Vagina (tissue), 2 donors: Measurements from ENCODE around the gene GPBP1.

Source experiments
- CTCF ChIP-seq, 3 experiments: fragments of 450-650 bp in 2 of 3; fragments of 200-600 bp in 1 of 3; sonication (generic) in 1 of 3; IDR thresholded peaks; one replicate each; pipeline ENCODE4 v1.5.1; 2017 to 2019; ENCODE audit warnings: antibody characterized with exemption in 3 of 3, mild to moderate bottlenecking in 2 of 3, moderate library complexity in 2 of 3
- POLR2A ChIP-seq, 2 donors: fragments of 450-650 bp; IDR thresholded peaks; one replicate each; pipeline ENCODE4 v1.6.1; 2017; ENCODE audit warnings: antibody characterized with exemption in 2 of 2, mild to moderate bottlenecking in 2 of 2, moderate library complexity in 2 of 2

GRCh38 chr5:57128325-57128724 lies 45.5 kb upstream of the GPBP1 start:
- TF ChIP-seq CTCF (IDR thresholded peaks at IDR 0.05): no peak
- TF ChIP-seq POLR2A (IDR thresholded peaks at IDR 0.05): no peak
